Stomach (tissue), 4 donors: ENCODE measurements around the gene TUBA1B.

ENCODE experiments used
- EP300 ChIP-seq: sonication (generic); formaldehyde crosslinking; IDR thresholded peaks from one replicate; pipeline ENCODE4 v1.6.1; 2017; ENCODE audit warnings: antibody characterized with exemption
- POLR2A ChIP-seq, 4 donors: fragments of 450-650 bp; IDR thresholded peaks; one replicate each; pipeline ENCODE4 v1.6.1; 2016; ENCODE audit warnings: antibody characterized with exemption in 4 of 4, control low read depth in 2 of 4, mild to moderate bottlenecking in 1 of 4, moderate library complexity in 1 of 4
- POLR2AphosphoS5 ChIP-seq, 3 donors: sonication (generic); formaldehyde crosslinking; IDR thresholded peaks; one replicate each; pipeline ENCODE4 v1.6.1; 2016; ENCODE audit warnings: antibody characterized with exemption in 3 of 3
- TF ChIP-seq, protein P1 (sequence below), 7 experiments: fragments of 450-650 bp in 4 of 7; fragments of 200-600 bp in 3 of 7; sonication (generic) in 3 of 7; IDR thresholded peaks; one replicate each; pipeline ENCODE4 v1.5.1; 2016 to 2019; ENCODE audit warnings: antibody characterized with exemption in 7 of 7, control low read depth in 2 of 7, mild to moderate bottlenecking in 1 of 7

DNA sequence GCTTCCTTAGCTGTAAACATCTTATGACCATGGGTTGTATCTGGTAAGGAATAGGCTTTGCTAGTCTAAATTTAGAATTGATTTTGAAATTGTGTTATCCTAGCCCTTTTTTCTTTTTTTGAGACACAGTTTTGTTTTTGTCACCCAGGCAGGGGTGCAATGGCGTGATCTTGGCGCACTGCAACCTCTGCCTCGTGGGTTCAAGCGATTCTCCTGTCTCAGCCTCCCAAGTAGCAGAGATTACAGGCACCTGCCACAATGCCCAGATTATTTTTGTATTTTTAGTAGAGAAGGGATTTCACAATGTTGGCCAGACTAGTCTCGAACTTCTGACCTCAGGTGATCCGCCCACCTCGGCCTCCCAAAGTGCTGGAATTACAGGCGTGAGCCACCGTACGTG, 2.4 kb upstream of the TUBA1B start:
- TF ChIP-seq POLR2A (IDR thresholded peaks at IDR 0.05) (no peak), EP300 (no peak), POLR2AphosphoS5 (IDR thresholded peaks at IDR 0.05) (no peak)
- TF ChIP-seq, protein P1, sequence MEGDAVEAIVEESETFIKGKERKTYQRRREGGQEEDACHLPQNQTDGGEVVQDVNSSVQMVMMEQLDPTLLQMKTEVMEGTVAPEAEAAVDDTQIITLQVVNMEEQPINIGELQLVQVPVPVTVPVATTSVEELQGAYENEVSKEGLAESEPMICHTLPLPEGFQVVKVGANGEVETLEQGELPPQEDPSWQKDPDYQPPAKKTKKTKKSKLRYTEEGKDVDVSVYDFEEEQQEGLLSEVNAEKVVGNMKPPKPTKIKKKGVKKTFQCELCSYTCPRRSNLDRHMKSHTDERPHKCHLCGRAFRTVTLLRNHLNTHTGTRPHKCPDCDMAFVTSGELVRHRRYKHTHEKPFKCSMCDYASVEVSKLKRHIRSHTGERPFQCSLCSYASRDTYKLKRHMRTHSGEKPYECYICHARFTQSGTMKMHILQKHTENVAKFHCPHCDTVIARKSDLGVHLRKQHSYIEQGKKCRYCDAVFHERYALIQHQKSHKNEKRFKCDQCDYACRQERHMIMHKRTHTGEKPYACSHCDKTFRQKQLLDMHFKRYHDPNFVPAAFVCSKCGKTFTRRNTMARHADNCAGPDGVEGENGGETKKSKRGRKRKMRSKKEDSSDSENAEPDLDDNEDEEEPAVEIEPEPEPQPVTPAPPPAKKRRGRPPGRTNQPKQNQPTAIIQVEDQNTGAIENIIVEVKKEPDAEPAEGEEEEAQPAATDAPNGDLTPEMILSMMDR (IDR thresholded peaks at IDR 0.05) = no peak
